NCI-H146 treated with DMSO at 0.1 percent for 48 hours (cell line): ENCODE measurements around the gene QRICH2.
"Not testable (repeated sequence)": the region's sequence is repeated elsewhere in the genome, so short reads cannot be mapped to it uniquely, and the experiment has no call there.

Source experiments
- DNase-seq: peaks from one replicate; lab custom pipeline; 2025; ENCODE audit not compliant: unreplicated experiment; lab: John Stamatoyannopoulos, UW

Gene QRICH2

DNA sequence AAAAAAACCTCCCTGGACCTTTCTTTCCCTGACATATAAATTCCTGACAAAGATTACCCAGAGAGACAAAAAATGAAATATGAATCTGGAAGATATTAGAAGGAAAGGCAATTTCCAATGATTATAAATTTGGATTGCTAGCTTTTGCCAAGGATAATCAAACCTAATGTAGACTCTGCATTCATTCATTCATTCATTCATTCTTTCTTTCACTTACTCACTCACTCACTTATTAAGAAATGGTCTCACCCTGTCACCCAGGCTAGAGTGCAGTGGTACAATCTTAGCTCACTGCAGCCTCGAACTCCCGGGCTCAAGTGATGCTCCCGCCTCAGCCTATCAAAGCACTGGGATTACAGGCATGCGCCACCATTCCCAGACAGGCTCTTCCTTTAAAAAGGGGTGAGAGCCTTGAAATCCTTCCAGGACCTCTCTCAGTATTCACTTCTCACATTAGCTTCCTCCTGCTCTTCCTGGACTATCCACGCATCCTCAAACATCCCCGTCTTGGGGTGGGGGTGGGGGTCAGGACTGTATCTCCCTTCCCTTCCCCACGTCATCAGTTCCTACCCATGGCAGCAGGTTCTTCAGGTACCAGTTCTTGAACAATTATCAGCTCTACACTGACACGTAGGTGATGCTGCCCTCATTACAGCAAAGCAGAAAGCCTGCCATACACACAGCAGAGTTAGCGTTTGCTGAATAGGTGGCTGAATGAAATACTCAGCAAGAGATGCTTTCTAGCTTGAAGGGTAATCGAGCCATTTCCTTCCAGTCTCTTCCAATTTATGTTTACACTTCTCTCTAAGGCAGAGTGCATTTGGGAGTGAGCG is 25.8 kb upstream of the QRICH2 start:
- no peak for DNase-seq

DNA sequence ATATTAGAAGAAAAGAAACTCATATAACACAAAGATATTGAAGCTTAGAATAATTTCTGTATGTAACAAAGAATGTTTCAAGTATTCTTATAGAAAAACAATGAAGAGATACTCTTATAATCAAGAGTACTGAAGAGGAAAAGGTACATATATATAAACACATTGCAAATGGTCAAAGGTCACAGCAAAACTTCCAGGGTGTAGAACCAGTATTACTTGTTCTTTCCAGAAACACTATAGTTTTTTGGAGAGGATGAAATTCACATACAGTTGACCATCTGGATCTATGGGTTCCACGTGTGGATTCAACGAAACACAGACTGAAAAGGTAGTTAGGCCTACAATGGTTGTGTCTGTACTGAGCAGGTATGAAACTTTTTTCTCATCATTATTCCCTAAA is 23.0 kb upstream of the QRICH2 start:
- no peak for DNase-seq

DNA sequence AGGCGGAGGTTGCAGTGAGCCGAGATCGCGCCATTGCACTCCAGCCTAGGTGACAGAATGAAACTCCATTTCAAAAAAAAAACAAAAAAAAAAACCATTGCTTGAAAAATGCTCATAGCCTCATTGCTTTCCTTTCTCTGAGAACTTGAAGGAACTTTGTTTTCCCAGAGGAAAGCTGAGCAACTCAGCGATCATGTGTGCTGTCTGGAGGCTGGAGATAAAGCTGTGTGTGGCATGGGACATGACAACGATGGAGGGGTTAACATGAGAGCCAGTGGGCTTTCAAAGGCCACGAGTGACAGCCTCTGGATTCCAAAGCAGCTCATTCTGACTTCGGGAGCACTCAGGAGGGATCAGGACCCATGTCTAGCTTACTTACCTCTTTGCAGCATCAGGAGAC is 21.6 kb upstream of the QRICH2 start:
- no peak for DNase-seq

DNA sequence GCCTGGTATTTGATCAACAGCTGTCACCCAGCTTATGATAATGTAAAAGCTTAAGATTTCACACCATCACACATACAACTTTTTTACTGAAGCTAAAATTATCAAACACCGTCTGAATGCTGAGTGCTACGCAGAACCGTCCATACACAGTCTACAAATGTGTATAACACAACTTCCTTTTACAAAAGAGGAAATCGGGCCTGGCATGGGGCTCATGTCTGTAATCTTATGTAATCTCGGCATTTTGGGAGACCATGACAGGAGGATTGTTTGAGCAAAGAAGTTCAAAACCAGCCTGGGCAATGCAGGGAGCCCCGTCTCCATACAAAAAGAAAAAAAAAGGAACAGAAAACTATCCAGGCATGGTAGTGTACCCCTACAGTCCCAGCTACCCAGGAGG is 19.6 kb upstream of the QRICH2 start:
- no peak for DNase-seq

GRCh38 chr17:76326306-76326705 is 18.2 kb upstream of the QRICH2 start:
- DNase-seq = no peak

DNA sequence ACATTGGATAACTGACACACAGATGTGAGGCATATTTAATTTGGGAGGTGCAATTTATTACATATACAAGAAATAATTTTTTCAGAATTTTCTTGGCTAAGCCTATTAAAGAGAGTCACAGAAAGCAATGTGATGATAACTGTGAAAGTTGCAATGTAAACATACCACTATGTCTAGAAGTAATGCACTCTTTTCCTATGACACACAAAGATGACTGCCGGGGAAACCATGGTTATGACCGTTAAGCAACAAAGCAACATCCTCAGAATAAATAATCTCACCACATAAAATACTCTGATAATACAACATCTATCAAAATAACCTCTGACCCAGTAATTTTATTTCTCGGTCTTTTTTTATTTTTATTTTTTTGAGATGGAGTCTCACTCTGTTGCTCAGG is 10.5 kb upstream of the QRICH2 start:
- DNase-seq = no peak

- DNase-seq = no peak
Observed at GRCh38 chr17:76317535-76317934, 9.5 kb upstream of the QRICH2 start.

DNA sequence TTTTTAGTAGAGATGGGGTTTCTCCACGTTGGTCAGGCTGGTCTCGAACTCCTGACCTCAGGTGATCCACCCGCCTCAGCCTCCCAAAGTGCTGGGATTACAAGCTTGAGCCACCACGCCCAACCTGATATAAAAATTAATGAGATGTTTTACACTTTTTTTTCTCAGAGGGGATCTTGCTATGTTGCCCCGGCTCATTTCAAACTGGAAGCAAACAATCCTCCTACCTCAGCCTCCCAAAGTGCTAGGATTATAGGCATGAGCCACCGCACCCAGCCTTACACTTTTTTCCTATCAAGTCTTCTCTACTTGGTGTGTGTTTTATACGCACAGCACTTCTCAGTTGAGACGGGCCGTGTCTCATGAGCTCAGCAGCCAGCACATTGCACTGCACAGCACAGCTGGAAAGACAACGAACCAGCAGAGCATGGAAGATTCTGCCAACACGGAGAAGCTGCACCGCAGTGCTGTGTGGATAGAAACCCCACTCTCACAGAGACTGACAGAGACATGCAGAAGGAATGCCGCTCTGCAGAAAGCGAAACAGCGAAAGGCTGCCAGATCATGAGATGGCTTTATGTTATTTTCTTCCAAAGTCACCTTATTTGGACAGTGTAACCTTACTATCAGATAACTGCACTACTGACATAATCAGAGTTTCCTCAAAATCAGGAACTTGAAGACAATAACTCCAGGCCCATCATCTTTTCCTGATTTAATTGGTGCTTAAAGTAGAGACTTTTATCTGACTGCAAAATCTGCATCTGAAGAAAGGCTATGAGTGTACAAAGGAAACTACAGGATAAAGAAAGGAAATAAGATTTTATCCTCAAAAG is 6.5 kb upstream of the QRICH2 start:
- no peak for DNase-seq

DNA sequence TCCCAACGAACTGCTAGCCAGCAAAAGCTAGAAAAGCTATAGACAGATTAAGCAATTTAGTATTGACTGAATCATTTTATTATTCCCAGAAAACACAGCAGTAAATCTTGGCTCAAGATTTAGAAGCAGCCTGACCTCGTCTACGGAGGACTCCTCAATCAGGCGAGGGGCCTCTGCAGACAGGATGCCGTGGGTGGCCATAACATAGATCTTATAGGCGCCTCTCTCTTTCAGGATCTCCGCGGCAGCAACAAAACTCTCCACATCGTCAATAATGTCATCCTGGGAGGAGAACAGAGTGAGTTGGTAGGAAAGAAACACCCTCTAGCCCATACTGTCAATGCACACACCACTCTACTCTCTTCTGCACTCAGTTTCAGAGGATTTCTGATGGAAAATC is 4.7 kb upstream of the QRICH2 start:
- no peak for DNase-seq

DNA sequence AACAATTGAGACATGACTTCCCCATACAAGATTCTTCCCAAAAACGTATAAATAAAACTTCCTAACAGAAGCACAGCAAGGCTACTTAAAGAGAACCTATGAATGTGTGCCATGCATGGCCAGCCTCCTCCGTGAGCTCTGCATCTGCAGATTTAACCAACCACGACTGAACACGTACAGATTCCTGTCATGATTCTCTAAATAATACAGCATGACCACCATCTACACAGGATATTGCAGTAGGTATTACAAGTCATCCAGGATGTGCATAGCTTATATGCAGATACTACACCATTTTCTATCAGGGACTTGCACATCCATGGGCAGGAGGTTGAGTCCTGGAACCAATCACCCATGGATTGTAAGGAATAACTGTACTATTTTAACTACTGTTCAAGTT is 1.4 kb upstream of the QRICH2 start:
- DNase-seq = no peak

- no peak for DNase-seq
Observed at GRCh38 chr17:76307299-76307965, 644 bp downstream of the QRICH2 start.

DNA sequence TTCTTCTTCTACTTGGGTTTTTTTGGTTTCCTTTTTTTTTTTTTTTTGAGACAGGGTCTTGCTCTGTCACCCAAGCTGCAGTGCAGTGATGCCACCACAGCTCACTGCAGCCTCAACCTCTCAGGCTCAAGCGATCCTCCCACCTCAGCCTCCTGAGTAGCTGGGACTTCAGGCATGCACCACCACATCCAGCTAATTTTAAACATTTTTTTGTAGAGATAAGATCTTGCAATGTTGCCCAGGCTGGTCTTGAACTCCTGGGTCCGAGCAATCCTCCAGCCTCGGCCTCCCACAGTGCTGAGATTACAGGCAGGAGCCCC is 3.0 kb downstream of the QRICH2 start:
- not testable (repeated sequence) for DNase-seq

DNA sequence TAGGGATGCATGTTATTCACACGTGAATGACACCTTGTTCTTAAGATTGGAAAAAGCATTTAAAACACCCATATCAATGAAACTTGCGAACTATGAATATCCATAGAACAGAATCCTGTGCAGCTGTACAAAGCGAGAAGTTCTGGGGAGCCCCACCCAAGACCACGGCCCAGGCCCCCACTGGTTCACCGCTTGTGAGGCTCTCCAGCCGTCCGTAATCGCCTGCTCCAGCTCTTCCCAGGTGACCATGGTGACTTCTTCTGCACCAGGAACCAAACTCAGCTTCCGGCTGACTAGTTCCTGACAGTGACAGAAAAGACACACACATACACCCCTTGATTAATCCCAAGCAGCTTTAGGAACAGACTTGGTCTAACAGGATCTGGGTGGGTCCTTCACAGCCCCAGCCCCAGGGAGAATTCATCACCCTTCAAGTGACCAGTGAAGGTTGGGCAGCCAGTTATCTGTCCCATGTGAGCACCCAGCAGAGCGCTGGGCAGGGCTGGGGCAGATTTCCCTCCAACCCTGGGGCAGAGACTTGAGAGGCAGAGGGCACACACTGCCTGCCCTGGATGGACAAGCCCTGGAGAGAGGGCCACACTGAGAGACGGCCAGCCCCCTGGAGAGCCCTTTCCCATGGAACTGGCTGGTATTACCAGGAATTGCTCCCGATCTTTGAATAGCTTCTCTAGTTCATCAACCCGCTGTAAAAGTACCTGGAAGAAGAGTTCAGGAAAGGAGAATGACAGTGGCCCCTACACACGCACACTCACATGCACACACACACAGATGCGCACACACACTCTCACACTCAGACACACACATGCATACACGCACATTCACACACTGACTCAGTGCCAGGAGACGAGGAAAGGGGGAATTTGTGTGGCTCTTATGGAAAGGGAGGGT is 3.6 kb downstream of the QRICH2 start:
- DNase-seq = no peak

DNA sequence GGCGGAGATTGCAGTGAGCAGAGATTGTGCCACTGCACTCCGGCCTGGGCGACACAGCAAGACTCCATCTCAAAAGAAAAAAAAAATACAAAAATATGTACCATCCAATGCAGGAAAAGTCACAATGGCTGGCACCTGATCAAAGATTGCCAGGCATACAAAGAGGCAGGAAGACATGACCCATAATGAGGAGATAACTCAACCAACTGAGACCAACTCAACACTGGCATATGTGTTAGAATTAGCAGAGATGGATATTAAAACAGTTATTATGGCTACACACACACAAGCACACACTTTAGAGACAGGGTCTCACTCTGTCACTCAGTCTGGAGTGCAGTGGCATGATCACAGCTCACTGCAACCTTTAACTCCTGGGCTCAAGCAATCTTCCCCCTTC is 10.6 kb downstream of the QRICH2 start:
- DNase-seq = no peak

DNA sequence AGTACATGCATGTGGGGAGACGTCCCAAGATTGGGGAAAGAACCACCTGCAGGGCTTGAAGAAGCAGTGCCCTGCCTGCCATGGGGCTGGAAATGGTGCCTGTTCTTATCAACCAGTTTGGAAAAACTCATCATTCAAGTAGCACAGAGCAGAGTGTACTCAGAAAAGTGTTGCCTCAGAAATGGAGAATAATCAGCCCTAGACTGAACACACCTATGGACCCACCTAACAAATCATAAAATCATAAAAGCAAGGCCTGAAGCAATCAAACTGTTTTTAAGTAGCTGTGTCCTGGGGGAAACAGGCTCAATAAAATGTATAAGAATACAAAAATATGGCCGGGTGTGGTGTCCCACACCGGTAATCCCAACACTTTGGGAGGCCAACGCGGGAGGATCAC is 11.2 kb downstream of the QRICH2 start:
- DNase-seq = no peak

GRCh38 chr17:76296186-76296585 is 11.9 kb downstream of the QRICH2 start:
- no peak for DNase-seq

GRCh38 chr17:76293106-76293505 is 15.0 kb downstream of the QRICH2 start:
- DNase-seq = no peak

GRCh38 chr17:76292567-76292966 is 15.5 kb downstream of the QRICH2 start:
- DNase-seq = no peak

- no peak for DNase-seq
Observed at GRCh38 chr17:76281573-76282371, 26.3 kb downstream of the QRICH2 start.

- DNase-seq = no peak
Observed at GRCh38 chr17:76280650-76281049, 27.4 kb downstream of the QRICH2 start.
